ENCODE results near the gene DDX28. TPM values are rescaled to one million over a fixed set of nuclear protein-coding genes. Genes with fewer than 3 reads are reported as not detected.

Gene DDX28
- polyA plus RNA-seq, 1 donor from 2014 or later = 13.9 TPM

GRCh38 chr16:68055395-68055794 lies 32.4 kb upstream of the DDX28 start:
- no peaks in the 10 kb centered on the region for H3K27me3 ChIP-seq (ENCODE audit: insufficient read depth, low read depth, low read length)
- no peaks in the 10 kb centered on the region for H3K9me3 ChIP-seq (ENCODE audit: low read length)
- H3K4me3 ChIP-seq (ENCODE audit: low read length) = no peak overlapping the region
- no peak overlapping the region for H3K27ac ChIP-seq (ENCODE audit: low read length)
- H3K79me2 ChIP-seq (replicated peaks; ENCODE audit: insufficient read depth, low read length) = no peaks in the 10 kb centered on the region
- H2AFZ ChIP-seq (ENCODE audit: low read depth, low read length) = no peak overlapping the region
- no peaks in the 10 kb centered on the region for H3K36me3 ChIP-seq (ENCODE audit: insufficient read depth, low read length)
- no peak overlapping the region for H3K9ac ChIP-seq (ENCODE audit: low read length)
- H3K9me2 ChIP-seq (ENCODE audit: insufficient read depth, low read length) = no peaks in the 10 kb centered on the region
- H4K20me1 ChIP-seq (ENCODE audit: insufficient read depth) = no peaks in the 10 kb centered on the region
- TF ChIP-seq EP300 (conservative IDR thresholded peaks at IDR 0.05; ENCODE audit: poor library complexity, severe bottlenecking) (no peak), CTCF (IDR thresholded peaks at IDR 0.05; ENCODE audit: poor library complexity, severe bottlenecking) (no peak), POLR2AphosphoS5 (IDR thresholded peaks at IDR 0.05) (no peak), EZH2 (IDR thresholded peaks at IDR 0.05; ENCODE audit: borderline replicate concordance, insufficient read depth, low read length, poor library complexity, severe bottlenecking) (no peak)
- no peak overlapping the region for H3K4me2 ChIP-seq (ENCODE audit: low read length)
- no peaks in the 10 kb centered on the region for H3F3A ChIP-seq (ENCODE audit: insufficient read depth, low read length, poor library complexity, severe bottlenecking)

- no peaks in the 10 kb centered on the region for H4K20me1 ChIP-seq (ENCODE audit: insufficient read depth)
- H3K9me3 ChIP-seq (ENCODE audit: low read length) = no peaks in the 10 kb centered on the region
- no peak overlapping the region for H3K4me2 ChIP-seq (ENCODE audit: low read length)
- H3K9ac ChIP-seq (ENCODE audit: low read length) = no peak overlapping the region
- no peaks in the 10 kb centered on the region for H3K79me2 ChIP-seq (replicated peaks; ENCODE audit: insufficient read depth, low read length)
- no peaks in the 10 kb centered on the region for H3K27me3 ChIP-seq (ENCODE audit: insufficient read depth, low read depth, low read length)
- H3K9me2 ChIP-seq (ENCODE audit: insufficient read depth, low read length) = no peaks in the 10 kb centered on the region
- no peak overlapping the region for H3K27ac ChIP-seq (ENCODE audit: low read length)
- no peaks in the 10 kb centered on the region for H3F3A ChIP-seq (ENCODE audit: insufficient read depth, low read length, poor library complexity, severe bottlenecking)
- no peak overlapping the region for H2AFZ ChIP-seq (ENCODE audit: low read depth, low read length)
- TF ChIP-seq TAF1 (IDR thresholded peaks at IDR 0.05; ENCODE audit: low read depth) (no peak), EP300 (conservative IDR thresholded peaks at IDR 0.05; ENCODE audit: poor library complexity, severe bottlenecking) (no peak), SMC3 (conservative IDR thresholded peaks at IDR 0.05; ENCODE audit: poor library complexity) (no peak), RAD21 (conservative IDR thresholded peaks at IDR 0.05) (no peak), EZH2 (IDR thresholded peaks at IDR 0.05; ENCODE audit: borderline replicate concordance, insufficient read depth, low read length, poor library complexity, severe bottlenecking) (no peak), POLR2AphosphoS5 (IDR thresholded peaks at IDR 0.05) (no peak), MXI1 (conservative IDR thresholded peaks at IDR 0.05; ENCODE audit: poor library complexity, severe bottlenecking) (no peak), CTCF (IDR thresholded peaks at IDR 0.05; ENCODE audit: poor library complexity, severe bottlenecking) (no peak), REST (IDR thresholded peaks at IDR 0.05; ENCODE audit: borderline replicate concordance) (no peak)
- no peak overlapping the region for H3K4me3 ChIP-seq (ENCODE audit: low read length)
- no peaks in the 10 kb centered on the region for H3K36me3 ChIP-seq (ENCODE audit: insufficient read depth, low read length)
These were observed 26.4 kb upstream of the DDX28 start for GRCh38 chr16:68049449-68049848.

Measured in neural cell (in vitro differentiated cells).